GM12878 (cell line): ENCODE data around the gene ELOF1. TPM values are rescaled to one million over a fixed set of nuclear protein-coding genes. Genes with fewer than 3 reads are reported as not detected.

ENCODE experiments used
- ATAC-seq: fragments of 200-7000 bp; cut with Tn5 transposase; 3 replicates; pipeline ENCODE4 v1.9.1; 2020; ENCODE audit warnings: mild to moderate bottlenecking, moderate library complexity
- BruUV-seq: library from RNA; stranded (reverse); fragments of 400-500 nt; replicated peaks from 2 replicates; lab custom pipeline; 2021; lab: Mats Ljungman, UMichigan
- CTCF ChIA-PET: fragments of 300-600 bp; sonication (Branson Sonifier 250); formaldehyde crosslinking; extraction: SDS; loops from one replicate; lab custom pipeline; 2021; ENCODE audit warnings: inconsistent platforms; lab: Yijun Ruan, JAX
- POLR2A ChIA-PET: fragments of 350-600 bp; formaldehyde crosslinking; extraction: SDS; loops from one replicate; lab custom pipeline; 2021; ENCODE audit warnings: inconsistent platforms; lab: Charles Lee
- RAD21 ChIA-PET: fragments of 300-600 bp; sonication (Branson Sonifier 250); formaldehyde crosslinking; loops from one replicate; lab custom pipeline; 2023; ENCODE audit warnings: antibody characterized with exemption; ENCODE audit not compliant: unreplicated experiment; lab: Charles Lee
- SMC1A ChIA-PET: fragments of 300-600 bp; sonication (Branson Sonifier 250); formaldehyde crosslinking; loops from one replicate; lab custom pipeline; 2023; ENCODE audit not compliant: unreplicated experiment, uncharacterized antibody; lab: Charles Lee
- DNase-seq: peaks from one replicate; pipeline ENCODE4 v3.0.0-alpha.2; 2011; ENCODE audit warnings: low read depth, low spot score
- FAIRE-seq: peaks from 3 replicates; lab custom pipeline; 2011; peaks lifted over from hg19 to GRCh38; lab: Jason Lieb, UNC
- H2AFZ ChIP-seq: 2 replicates; pipeline ENCODE4 v1.6.0; 2011; ENCODE audit warnings: low read depth, low read length, control low read depth; ENCODE audit not compliant: control insufficient read depth
- H3K27ac ChIP-seq: 2 replicates; pipeline ENCODE4 v1.5.1; 2011; ENCODE audit warnings: control low read depth; ENCODE audit not compliant: control insufficient read depth, insufficient read depth
- H3K27me3 ChIP-seq, 2 experiments: replicated peaks in 1 of 2; 2 replicates each; pipeline versions ENCODE4 v1.6.0 to v1.6.1; 2011; ENCODE audit warnings: low read length in 1 of 2; ENCODE audit not compliant: control insufficient read depth in 2 of 2, insufficient read depth in 2 of 2
- H3K36me3 ChIP-seq, 2 experiments: 2 replicates each; pipeline ENCODE4 v1.5.1; 2011; ENCODE audit warnings: low read length in 1 of 2; ENCODE audit not compliant: control insufficient read depth in 2 of 2, insufficient read depth in 2 of 2
- H3K4me1 ChIP-seq: 2 replicates; pipeline ENCODE4 v1.6.1; 2011; ENCODE audit warnings: mild to moderate bottlenecking, low read length, moderate library complexity, mixed read lengths; ENCODE audit not compliant: control insufficient read depth, insufficient read depth
- H3K4me2 ChIP-seq: 2 replicates; pipeline ENCODE4 v1.6.0; 2011; ENCODE audit warnings: control low read depth; ENCODE audit not compliant: control insufficient read depth, insufficient read depth
- H3K4me3 ChIP-seq: fragments of 200-600 bp; sonication (generic); 2 replicates; pipeline ENCODE4 v1.5.1; 2016
- H3K79me2 ChIP-seq: 2 replicates; pipeline ENCODE4 v1.6.0; 2011; ENCODE audit warnings: low read length; ENCODE audit not compliant: control insufficient read depth, insufficient read depth
- H3K9ac ChIP-seq: 2 replicates; pipeline ENCODE4 v1.8.0; 2011; ENCODE audit warnings: low read length, control low read depth, mixed read lengths; ENCODE audit not compliant: control insufficient read depth, insufficient read depth
- H3K9me3 ChIP-seq: replicated peaks from 3 replicates; pipeline ENCODE4 v1.5.1; 2011; ENCODE audit warnings: mild to moderate bottlenecking, low read length; ENCODE audit not compliant: control insufficient read depth, insufficient read depth
- H4K20me1 ChIP-seq: 2 replicates; pipeline ENCODE4 v1.6.0; 2011; ENCODE audit not compliant: control insufficient read depth, insufficient read depth
- E2F8 ChIP-seq: fragments of 450-650 bp; IDR thresholded peaks from 2 replicates; pipeline ENCODE4 v1.6.1; 2018; ENCODE audit warnings: mild to moderate bottlenecking, low read depth, moderate library complexity; ENCODE audit not compliant: partially characterized antibody
- E4F1 ChIP-seq: fragments of 450-650 bp; IDR thresholded peaks from 2 replicates; pipeline ENCODE4 v1.6.1; 2018; ENCODE audit warnings: borderline replicate concordance, mild to moderate bottlenecking; ENCODE audit not compliant: partially characterized antibody
- NBN ChIP-seq: fragments of 450-650 bp; IDR thresholded peaks from 2 replicates; pipeline ENCODE4 v1.6.1; 2016
- RELB ChIP-seq: fragments of 450-650 bp; IDR thresholded peaks from 2 replicates; pipeline ENCODE4 v1.6.1; 2017; ENCODE audit warnings: low read depth, mild to moderate bottlenecking, moderate library complexity
- SPI1 ChIP-seq: IDR thresholded peaks from 2 replicates; pipeline ENCODE4 v1.6.1; 2011; ENCODE audit warnings: low read depth, mild to moderate bottlenecking, low read length, moderate library complexity, borderline replicate concordance; ENCODE audit not compliant: insufficient read depth
- TBL1XR1 ChIP-seq: IDR thresholded peaks from 2 replicates; pipeline ENCODE4 v1.6.1; 2012; ENCODE audit warnings: low read depth, low read length, improper control_type of control experiment
- ZNF687 ChIP-seq: fragments of 450-650 bp; IDR thresholded peaks from 2 replicates; pipeline ENCODE4 v1.6.1; 2017; ENCODE audit warnings: mild to moderate bottlenecking, moderate library complexity
- WGBS: methylation state at CpG from one replicate; pipeline ENCODE4 v1.1.6; 2016; ENCODE audit warnings: low lambda C conversion rate; ENCODE audit not compliant: insufficient replicate concordance, insufficient coverage; ENCODE audit errors: missing lambda C conversion rate; 5-methylcytosine and 5-hydroxymethylcytosine counted together
- in situ Hi-C: fragments of 300-500 bp; cut with MboI; formaldehyde crosslinking; loops from 9 replicates; pipeline ENCODE4 v1.14.3; 2018; ENCODE audit warnings: mixed read lengths
- intact Hi-C: fragments of 100-400 bp; cut with micrococcal nuclease; formaldehyde crosslinking; loops from one replicate; pipeline ENCODE4 v1.14.2; 2022; ENCODE audit not compliant: unreplicated experiment
- polyA plus RNA-seq, 11 experiments: library from polyadenylated mRNA; depleted of rRNA in 4 of 11; unstranded in 6 of 11; stranded (reverse) in 5 of 11; fragments of >200 nt; fragmentation: Nextera tagmentation in 4 of 11; fragmentation: Illumina TruSeq in 1 of 11; extraction: Ambion mirVana in 4 of 11; extraction: Trizol in 1 of 11; gene quantifications; 1 replicate in 1 of 11; 2 replicates in 10 of 11; pipeline versions ENCODE4 v1.2.1 to v1.2.3, GENCODE V29; 2011 to 2016; ENCODE audit warnings: inconsistent platforms in 2 of 11, missing spikeins in 2 of 11, low read depth in 1 of 11
- total RNA-seq, 4 experiments: library from RNA; depleted of rRNA in 3 of 4; stranded (reverse); fragments of >200 nt in 3 of 4; fragmentation: Illumina TruSeq in 1 of 4; extraction: Trizol in 1 of 4; gene quantifications; 2 replicates each; pipeline versions ENCODE4 v1.2.1 to v1.2.3, GENCODE V29; 2013 to 2021

The ELOF1 gene
- total and polyA plus RNA-seq, 10 of the 15 experiments (the other 5 are each of a cell fraction or from before 2014, with no cell fraction given) = 11.7 to 124 (median 92.9) TPM

- in situ Hi-C loops = no loop called here
- SMC1A ChIA-PET = interaction anchor here (1.3 kb wide), 1 partner anchor 23 kb away, joined by 3 read pairs; no protein-coding TSS in a partner anchor
- no peaks in the 10 kb centered on the region for H3K9me3 ChIP-seq
- ATAC-seq = peak; percentile 62
- no peaks in the 10 kb centered on the region; a peak in 1 of 4 replicates for H3K36me3 ChIP-seq
- TF ChIP-seq TBL1XR1 = no peak
- TF ChIP-seq ZNF687 = peak; percentile 53; the same call in 1 of the 2 replicates
- TF ChIP-seq E2F8 = peak; percentile 11
- TF ChIP-seq SPI1 = peak; percentile 47; the same call in 1 of the 2 replicates
- 0 out of 2 replicates have a peak, but pooled peaks have one; percentile 6 for TF ChIP-seq RELB
- 0 out of 2 replicates have a peak, but pooled peaks have one; percentile 54 for TF ChIP-seq NBN
- TF ChIP-seq E4F1 = no peak
- CTCF ChIA-PET = no interaction called here
- peak overlapping the region; percentile 83 for H3K4me3 ChIP-seq
- H3K9ac ChIP-seq = peak overlapping the region; percentile 78
- peak overlapping the region; percentile 54 for H3K27ac ChIP-seq
- POLR2A ChIA-PET = no interaction called here
- intact Hi-C loops = loop anchor here (1.0 kb wide), 1 partner anchor 23 kb away; the partner anchor contains the start of gene ECSIT
- TSS peak; percentile 94 for BruUV-seq
- H3K4me2 ChIP-seq = peak overlapping the region; percentile 90
- no peaks in the 10 kb centered on the region for H4K20me1 ChIP-seq
- no peaks in the 10 kb centered on the region for H3K27me3 ChIP-seq
- H2AFZ ChIP-seq = peak overlapping the region; percentile 71
- DNase-seq = no peak
- RAD21 ChIA-PET = interaction anchor here (0.7 kb wide), 1 partner anchor 129 kb away, joined by 3 read pairs; no protein-coding TSS in a partner anchor
- H3K4me1 ChIP-seq = no peaks in the 10 kb centered on the region
- WGBS = 6% methylated on average over 20 of the region's 20 CpGs
- no peak for FAIRE-seq
- peaks cover 4% of the 10 kb centered on the region for H3K79me2 ChIP-seq
Measured at GRCh38 chr19:11506101-11506555, 52.9 kb downstream of the ELOF1 start.
